ENCODE measurements around the gene UBE2V1.

- TF ChIP-seq CTCF (IDR thresholded peaks at IDR 0.05) (no peak), POLR2A (IDR thresholded peaks at IDR 0.05) (no peak)
Observed at GRCh38 chr20:50089140-50089786, 23.7 kb downstream of the UBE2V1 start.

Measured in adrenal gland (tissue), 5 donors.